Measurements from ENCODE around the gene KCNN3. TPM values are rescaled to one million over a fixed set of nuclear protein-coding genes. Genes with fewer than 3 reads are reported as not detected.

Gene KCNN3
- total RNA-seq, 1 donor from 2014 or later, result 0.92 TPM

GRCh38 chr1:154896771-154897286 is 26.7 kb upstream of the KCNN3 start:
- Mint-ChIP-seq H3K4me1 (ENCODE audit: low read depth) (peaks cover 7% of the 10 kb centered on the region), H3K4me3 (ENCODE audit: unreplicated experiment) (no peak overlapping the region), H3K27ac (ENCODE audit: unreplicated experiment) (no peak overlapping the region), H3K9me3 (ENCODE audit: low read depth) (peaks cover 4% of the 10 kb centered on the region), H3K27me3 (ENCODE audit: low read depth) (peaks cover 26% of the 10 kb centered on the region), H3K36me3 (ENCODE audit: low read depth) (peaks cover 4% of the 10 kb centered on the region)
- TF ChIP-seq, protein P1, sequence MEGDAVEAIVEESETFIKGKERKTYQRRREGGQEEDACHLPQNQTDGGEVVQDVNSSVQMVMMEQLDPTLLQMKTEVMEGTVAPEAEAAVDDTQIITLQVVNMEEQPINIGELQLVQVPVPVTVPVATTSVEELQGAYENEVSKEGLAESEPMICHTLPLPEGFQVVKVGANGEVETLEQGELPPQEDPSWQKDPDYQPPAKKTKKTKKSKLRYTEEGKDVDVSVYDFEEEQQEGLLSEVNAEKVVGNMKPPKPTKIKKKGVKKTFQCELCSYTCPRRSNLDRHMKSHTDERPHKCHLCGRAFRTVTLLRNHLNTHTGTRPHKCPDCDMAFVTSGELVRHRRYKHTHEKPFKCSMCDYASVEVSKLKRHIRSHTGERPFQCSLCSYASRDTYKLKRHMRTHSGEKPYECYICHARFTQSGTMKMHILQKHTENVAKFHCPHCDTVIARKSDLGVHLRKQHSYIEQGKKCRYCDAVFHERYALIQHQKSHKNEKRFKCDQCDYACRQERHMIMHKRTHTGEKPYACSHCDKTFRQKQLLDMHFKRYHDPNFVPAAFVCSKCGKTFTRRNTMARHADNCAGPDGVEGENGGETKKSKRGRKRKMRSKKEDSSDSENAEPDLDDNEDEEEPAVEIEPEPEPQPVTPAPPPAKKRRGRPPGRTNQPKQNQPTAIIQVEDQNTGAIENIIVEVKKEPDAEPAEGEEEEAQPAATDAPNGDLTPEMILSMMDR (IDR thresholded peaks at IDR 0.05), result no peak
- no peak for DNase-seq (ENCODE audit: low spot score)

GRCh38 chr1:154895798-154896197 is 25.7 kb upstream of the KCNN3 start:
- Mint-ChIP-seq H3K4me1 (ENCODE audit: low read depth) (peaks cover 7% of the 10 kb centered on the region), H3K36me3 (ENCODE audit: low read depth) (peaks cover 4% of the 10 kb centered on the region), H3K27ac (ENCODE audit: unreplicated experiment) (no peak overlapping the region), H3K4me3 (ENCODE audit: unreplicated experiment) (no peak overlapping the region), H3K27me3 (ENCODE audit: low read depth) (peaks cover 31% of the 10 kb centered on the region), H3K9me3 (ENCODE audit: low read depth) (peaks cover 4% of the 10 kb centered on the region)
- TF ChIP-seq, protein P1 (IDR thresholded peaks at IDR 0.05), result no peak
- DNase-seq (ENCODE audit: low spot score), result no peak

- Mint-ChIP-seq H3K9me3 (ENCODE audit: low read depth) (peaks cover 4% of the 10 kb centered on the region), H3K36me3 (ENCODE audit: low read depth) (peaks cover 3% of the 10 kb centered on the region), H3K4me3 (ENCODE audit: unreplicated experiment) (no peak overlapping the region), H3K4me1 (ENCODE audit: low read depth) (peaks cover 7% of the 10 kb centered on the region), H3K27me3 (ENCODE audit: low read depth) (peaks cover 38% of the 10 kb centered on the region), H3K27ac (ENCODE audit: unreplicated experiment) (no peak overlapping the region)
- TF ChIP-seq, protein P1 (IDR thresholded peaks at IDR 0.05), result no peak
- no peak for DNase-seq (ENCODE audit: low spot score)
These were observed 21.4 kb upstream of the KCNN3 start for GRCh38 chr1:154891452-154891851.

DNA sequence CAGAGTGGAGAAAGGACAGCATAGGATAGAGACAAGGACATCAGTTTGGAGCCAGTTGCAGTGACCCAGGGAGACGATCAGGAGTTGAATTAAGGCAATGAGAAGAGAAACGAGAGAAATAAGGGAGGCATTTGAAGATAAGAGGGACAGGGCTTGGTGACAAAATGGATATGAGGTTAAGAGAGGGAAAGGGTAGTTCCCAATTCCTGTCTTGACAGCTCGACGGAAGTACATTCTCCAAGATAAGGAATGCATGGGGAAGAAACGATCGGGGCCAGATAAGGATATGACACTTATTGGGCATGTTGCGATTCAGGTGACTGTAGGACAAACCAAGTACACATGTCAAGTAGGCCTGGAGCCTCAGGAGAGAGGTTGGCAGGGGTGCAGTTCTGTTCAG is 18.7 kb upstream of the KCNN3 start:
- Mint-ChIP-seq H3K27me3 (ENCODE audit: low read depth) (peaks cover 34% of the 10 kb centered on the region), H3K36me3 (ENCODE audit: low read depth) (peaks cover 1% of the 10 kb centered on the region), H3K4me3 (ENCODE audit: unreplicated experiment) (no peak overlapping the region), H3K4me1 (ENCODE audit: low read depth) (no peaks in the 10 kb centered on the region), H3K27ac (ENCODE audit: unreplicated experiment) (no peak overlapping the region), H3K9me3 (ENCODE audit: low read depth) (peaks cover 4% of the 10 kb centered on the region)
- DNase-seq (ENCODE audit: low spot score), result no peak
- TF ChIP-seq, protein P1 (IDR thresholded peaks at IDR 0.05), result no peak

DNA sequence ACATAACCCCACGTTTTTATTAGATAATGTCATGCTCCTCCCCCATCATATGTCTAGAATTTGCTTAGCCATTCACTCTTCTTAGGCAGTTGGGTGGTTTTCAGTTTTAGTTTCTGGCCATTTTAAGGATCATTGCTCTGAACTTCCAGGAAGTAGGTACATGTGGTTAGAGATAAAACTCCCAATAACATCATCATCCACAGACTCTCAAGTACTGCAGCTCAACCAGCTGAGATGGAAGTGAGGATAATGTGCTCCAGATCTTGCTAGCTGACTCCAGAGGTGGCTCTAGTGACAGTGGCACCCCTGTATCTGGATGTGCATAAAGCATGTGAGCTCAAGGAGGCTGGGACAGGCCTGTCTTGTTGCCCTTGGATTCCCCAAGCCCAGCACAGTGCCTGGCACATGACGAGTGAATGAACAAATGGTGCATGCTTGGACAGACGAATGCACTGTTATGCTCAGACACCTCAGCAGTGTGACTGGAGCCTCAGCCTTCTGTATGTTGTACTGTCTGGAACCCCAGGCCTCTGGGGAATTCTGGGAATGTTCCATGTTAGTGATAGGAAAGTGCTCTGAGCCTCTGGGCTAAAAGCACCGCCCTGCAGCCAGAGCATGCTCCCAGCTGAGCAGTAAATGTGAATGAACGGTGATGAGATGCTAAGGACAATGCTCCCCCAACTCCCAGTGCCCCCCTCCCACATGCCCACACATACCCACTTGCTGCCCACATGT is 16.4 kb upstream of the KCNN3 start:
- Mint-ChIP-seq H3K4me1 (ENCODE audit: low read depth) (no peaks in the 10 kb centered on the region), H3K36me3 (ENCODE audit: low read depth) (no peaks in the 10 kb centered on the region), H3K27ac (ENCODE audit: unreplicated experiment) (no peak overlapping the region), H3K27me3 (ENCODE audit: low read depth) (peaks cover 29% of the 10 kb centered on the region), H3K9me3 (ENCODE audit: low read depth) (no peaks in the 10 kb centered on the region), H3K4me3 (ENCODE audit: unreplicated experiment) (no peak overlapping the region)
- TF ChIP-seq, protein P1 (IDR thresholded peaks at IDR 0.05), result no peak
- DNase-seq (ENCODE audit: low spot score), result no peak
